Measurements from ENCODE around the gene CPSF6. TPM values are rescaled to one million over a fixed set of nuclear protein-coding genes. Genes with fewer than 3 reads are reported as not detected.

Gene CPSF6
- total and polyA plus RNA-seq, 2 of the 4 experiments (the other 2 are of a cell fraction): 9.1 to 39.3 TPM

DNA sequence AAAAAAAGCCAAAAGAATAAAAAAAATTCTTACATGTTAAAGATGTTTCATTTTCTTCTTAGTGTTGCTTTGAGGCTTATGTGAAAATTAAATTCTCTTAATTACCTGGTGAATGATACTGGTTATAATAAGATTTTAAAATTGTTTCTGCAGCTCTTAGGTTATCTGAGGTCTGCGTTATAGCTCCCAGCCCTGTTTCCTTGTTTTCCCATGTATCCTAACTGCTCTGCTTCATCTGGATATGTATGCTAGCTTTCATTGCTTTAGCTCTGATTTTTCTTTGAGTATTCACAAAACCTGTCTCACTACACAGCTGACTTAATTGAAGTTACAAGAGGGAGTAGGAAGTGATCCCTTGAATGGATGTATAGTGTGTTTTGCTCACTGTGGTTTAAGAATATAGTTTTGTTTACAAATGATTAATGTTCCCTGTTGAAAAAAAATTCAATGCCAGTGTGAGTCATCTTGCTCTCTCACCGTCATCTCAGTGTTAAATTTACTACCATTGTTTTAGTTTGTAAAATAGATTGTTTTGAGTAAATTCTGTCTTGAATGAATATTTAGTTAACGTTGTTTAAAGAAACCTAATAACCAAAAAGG lies 26.8 kb downstream of the CPSF6 start:
- peak; percentile 75 for TF ChIP-seq FOS (IDR thresholded peaks at IDR 0.05; ENCODE audit: low read depth, low read length)
- TF ChIP-seq MXI1 (IDR thresholded peaks at IDR 0.05; ENCODE audit: borderline replicate concordance, low read depth, low read length): no peak
- TF ChIP-seq BHLHE40 (IDR thresholded peaks at IDR 0.05; ENCODE audit: low read depth, low read length): peak; percentile 27; the same call in 1 of the 2 replicates
- no TSS peak for BruUV-seq (replicated peaks)
- Histone ChIP-seq H2BK120ac (ENCODE audit: low read depth, low read length) (no peak overlapping the region), H3K4me1 (ENCODE audit: control insufficient read depth, insufficient read depth, low read length) (peaks cover 4% of the 10 kb centered on the region), H3K23ac (ENCODE audit: low read depth, low read length) (no peak overlapping the region), H2AK5ac (ENCODE audit: low read depth, low read length) (no peak overlapping the region), H2BK20ac (ENCODE audit: low read depth, low read length) (no peak overlapping the region), H3K14ac (replicated peaks; ENCODE audit: low read depth, low read length) (no peak overlapping the region), H3K9me3 (ENCODE audit: control insufficient read depth, insufficient read depth, low read length) (no peaks in the 10 kb centered on the region), H3K56ac (ENCODE audit: extremely low read depth, insufficient read depth, low read length) (no peak overlapping the region), H3K4ac (ENCODE audit: low read depth, low read length) (no peak overlapping the region), H4K20me1 (ENCODE audit: insufficient read depth, low read length) (peaks cover 9% of the 10 kb centered on the region; the same call in 1 of the 2 replicates), H4K91ac (ENCODE audit: insufficient read depth, low read depth, low read length) (no peak overlapping the region), H3K79me1 (ENCODE audit: low read depth in 1 of 2, low read length in 2 of 2) (peaks cover 7 to 21% of the 10 kb centered on the region in 2 experiments; a peak in 3 of 4 replicates), H3K4me3 (ENCODE audit: insufficient read depth, low read depth, low read length) (no peak overlapping the region), H3K27me3 (ENCODE audit: control insufficient read depth, insufficient read depth, low read length) (no peaks in the 10 kb centered on the region), H3K9ac (ENCODE audit: low read depth, low read length) (no peak overlapping the region), H2BK5ac (ENCODE audit: low read depth, low read length, poor library complexity, severe bottlenecking) (peak overlapping the region; percentile 4), H4K8ac (ENCODE audit: low read depth in 2 of 2, low read length in 2 of 2) (no peak overlapping the region), H3K27ac (ENCODE audit: insufficient read depth, low read length) (no peak overlapping the region), H3K36me3 (ENCODE audit: control insufficient read depth, insufficient read depth, low read length) (peaks cover 16% of the 10 kb centered on the region), H2AK9ac (replicated peaks; ENCODE audit: low read depth, low read length, poor library complexity) (no peak overlapping the region), H3K18ac (ENCODE audit: low read depth, low read length) (no peak overlapping the region), H2AFZ (replicated peaks; ENCODE audit: low read length, poor library complexity) (no peak overlapping the region), H3K9me1 (ENCODE audit: insufficient read depth, low read length) (peaks cover 5% of the 10 kb centered on the region; the same call in 1 of the 2 replicates), H2BK15ac (ENCODE audit: low read depth, low read length) (no peak overlapping the region), H3K4me2 (ENCODE audit: low read depth, low read length) (peak overlapping the region; percentile 1; the same call in 1 of the 2 replicates), H4K5ac (ENCODE audit: low read depth, low read length) (no peak overlapping the region)
- in situ Hi-C loops (cut with MboI; ENCODE audit: low sequenced_read_pairs) (no loop called here), intact Hi-C loops (cut with micrococcal nuclease) (no loop called here), dilution Hi-C loops (cut with HindIII; ENCODE audit: low sequenced_read_pairs, unreplicated experiment) (no loop called here)
- POLR2A ChIA-PET (ENCODE audit: unreplicated experiment): interaction anchor here (0.6 kb wide), 1 partner anchor 9 kb away, joined by 4 read pairs; no protein-coding TSS in a partner anchor
- ATAC-seq (ENCODE audit: low read depth): peak; percentile 89
- CTCF ChIA-PET: interaction anchor here (0.7 to 1.2 kb wide), 4 partner anchors 10 to 926 kb away, joined by 3 to 6 read pairs (median 4); no protein-coding TSS in a partner anchor
- WGBS, 2 experiments (ENCODE audit: extremely low coverage in 2 of 2, insufficient read length in 1 of 2): no CpG with 5 or more reads among the region's 3 CpGs
- DNase-seq: peak; percentile 86

All from IMR-90 (cell line).